HepG2 (cell line): ENCODE data around the gene DYNC1LI1. TPM values are rescaled to one million over a fixed set of nuclear protein-coding genes. Genes with fewer than 3 reads are reported as not detected.

ENCODE experiments used
- ATAD3A ChIP-seq: sonication (generic); formaldehyde crosslinking; IDR thresholded peaks from 2 replicates; pipeline ENCODE4 v1.4.0; 2020; ENCODE audit warnings: missing genetic modification reagents
- BCLAF1 ChIP-seq: fragments of 450-650 bp; IDR thresholded peaks from 2 replicates; pipeline ENCODE4 v1.6.1; 2017; ENCODE audit warnings: mild to moderate bottlenecking
- CC2D1A ChIP-seq: sonication (generic); formaldehyde crosslinking; IDR thresholded peaks from 2 replicates; pipeline ENCODE4 v1.8.1; 2023; ENCODE audit warnings: mild to moderate bottlenecking, missing genetic modification reagents
- CREB1 ChIP-seq, 2 experiments: fragments of 450-650 bp in 1 of 2; IDR thresholded peaks; 2 replicates each; pipeline ENCODE4 v1.6.1; 2016 to 2017; ENCODE audit warnings: control low read depth in 1 of 2, mild to moderate bottlenecking in 1 of 2, missing compliant biosample characterization in 1 of 2, missing genetic modification characterization in 1 of 2
- CREB3 ChIP-seq: sonication (generic); formaldehyde crosslinking; IDR thresholded peaks from 2 replicates; pipeline ENCODE4 v1.5.0; 2020; ENCODE audit warnings: missing genetic modification reagents
- DMTF1 ChIP-seq: sonication (generic); formaldehyde crosslinking; IDR thresholded peaks from 2 replicates; pipeline ENCODE4 v1.4.0; 2020; ENCODE audit warnings: mild to moderate bottlenecking, missing genetic modification reagents
- FIP1L1 ChIP-seq: fragments of 200-400 bp; formaldehyde crosslinking; IDR thresholded peaks from 2 replicates; pipeline ENCODE4 v1.6.1; 2018; ENCODE audit warnings: low read depth, mild to moderate bottlenecking, low read length, moderate library complexity, borderline replicate concordance; ENCODE audit not compliant: insufficient read depth
- HMG20B ChIP-seq: conservative IDR thresholded peaks from 2 replicates; pipeline ENCODE4 v1.6.1; 2016; ENCODE audit warnings: missing genetic modification reagents, missing compliant biosample characterization
- KAT8 ChIP-seq: IDR thresholded peaks from 2 replicates; pipeline ENCODE4 v1.6.1; 2016; ENCODE audit warnings: missing genetic modification reagents, missing compliant biosample characterization
- PAX8 ChIP-seq: sonication (generic); formaldehyde crosslinking; IDR thresholded peaks from 2 replicates; pipeline ENCODE4 v1.8.0; 2022; ENCODE audit warnings: mild to moderate bottlenecking, missing genetic modification reagents, borderline replicate concordance
- PHF8 ChIP-seq: sonication (generic); formaldehyde crosslinking; IDR thresholded peaks from 2 replicates; pipeline ENCODE4 v1.5.0; 2020; ENCODE audit warnings: missing genetic modification reagents
- PPARG ChIP-seq: conservative IDR thresholded peaks from 2 replicates; pipeline ENCODE4 v1.6.1; 2016; ENCODE audit warnings: missing biosample characterization, missing genetic modification reagents
- TERF1 ChIP-seq: sonication (generic); formaldehyde crosslinking; IDR thresholded peaks from 2 replicates; pipeline ENCODE4 v1.8.0; 2022; ENCODE audit warnings: mild to moderate bottlenecking, missing genetic modification reagents, moderate library complexity
- ZBTB46 ChIP-seq: sonication (generic); formaldehyde crosslinking; IDR thresholded peaks from 2 replicates; pipeline ENCODE4 v1.4.0; 2020; ENCODE audit warnings: mild to moderate bottlenecking, missing genetic modification reagents, borderline replicate concordance
- ZC3H4 ChIP-seq: sonication (generic); formaldehyde crosslinking; IDR thresholded peaks from 2 replicates; pipeline ENCODE4 v1.4.0; 2020; ENCODE audit warnings: missing genetic modification reagents, borderline replicate concordance
- ZNF232 ChIP-seq: sonication (generic); formaldehyde crosslinking; IDR thresholded peaks from 2 replicates; pipeline ENCODE4 v1.4.0; 2020; ENCODE audit warnings: missing genetic modification reagents, borderline replicate concordance
- ZNF800 ChIP-seq: sonication (generic); formaldehyde crosslinking; IDR thresholded peaks from 2 replicates; pipeline ENCODE4 v1.4.0; 2020; ENCODE audit warnings: missing genetic modification reagents
- polyA plus RNA-seq, 8 experiments: library from polyadenylated mRNA; depleted of rRNA in 3 of 8; stranded (reverse) in 7 of 8; unstranded in 1 of 8; fragments of >200 nt; fragmentation: Illumina TruSeq in 4 of 8; extraction: Trizol in 4 of 8; gene quantifications; 2 replicates each; pipeline versions ENCODE4 v1.2.1 to v1.2.3, GENCODE V29; 2011 to 2016; ENCODE audit warnings: low read depth in 4 of 8, missing spikeins in 1 of 8, mixed read lengths in 1 of 8; ENCODE audit not compliant: insufficient read depth in 1 of 8
- total RNA-seq, 5 experiments: library from RNA; depleted of rRNA; stranded (reverse); fragments of >200 nt; fragmentation: Illumina TruSeq; extraction: Trizol; gene quantifications; 2 replicates each; pipeline ENCODE4 v1.2.3, GENCODE V29; 2016; ENCODE audit warnings: low read depth in 1 of 5

Gene DYNC1LI1
- total and polyA plus RNA-seq, 2 of the 13 experiments (the other 11 are each of a cell fraction or from before 2014, with no cell fraction given): 13.4 to 37.1 TPM

GRCh38 chr3:32569540-32570420 lies 878 bp downstream of the DYNC1LI1 start (continued):
- TF ChIP-seq CREB3 (CRISPR knock-in tag): no peak
- TF ChIP-seq HMG20B (CRISPR knock-in tag): no peak
- no peak for TF ChIP-seq ZBTB46 (CRISPR knock-in tag)
- 0 out of 2 replicates have a peak, but pooled peaks have one; percentile 53 for TF ChIP-seq PHF8 (CRISPR knock-in tag)
- TF ChIP-seq DMTF1 (CRISPR knock-in tag): no peak
- no peak for TF ChIP-seq ZNF800
- TF ChIP-seq ZNF232 (CRISPR knock-in tag): no peak
- TF ChIP-seq ATAD3A (CRISPR knock-in tag): no peak
- TF ChIP-seq PPARG: no peak
- TF ChIP-seq CC2D1A (CRISPR knock-in tag): no peak
- no peak for TF ChIP-seq KAT8 (CRISPR knock-in tag)
- no peak for TF ChIP-seq TERF1 (CRISPR knock-in tag)
- TF ChIP-seq PAX8 (CRISPR knock-in tag): no peak
- no peak for TF ChIP-seq ZC3H4
- no peak for TF ChIP-seq BCLAF1
- no peak for TF ChIP-seq FIP1L1
- no peak for TF ChIP-seq CREB1 (IDR thresholded peaks at IDR 0.05)
- TF ChIP-seq CREB1 (CRISPR knock-in tag; IDR thresholded peaks at IDR 0.05): no peak
